HCT116 (cell line): ENCODE data around the gene ENPP5.

Experiments
- ATF3 ChIP-seq: IDR thresholded peaks from 2 replicates; pipeline ENCODE4 v1.6.1; 2012
- CTCF ChIP-seq, 3 experiments: fragments of 200-600 bp in 1 of 3; sonication (generic) in 1 of 3; IDR thresholded peaks in 2 of 3; conservative IDR thresholded peaks in 1 of 3; 2 replicates each; pipeline ENCODE4 v1.5.1; 2012 to 2017; ENCODE audit warnings: low read depth in 2 of 3, low read length in 2 of 3, antibody characterized with exemption in 1 of 3, borderline replicate concordance in 1 of 3, control low read depth in 1 of 3, mild to moderate bottlenecking in 1 of 3, mixed read lengths in 1 of 3, mixed run types in 1 of 3, moderate library complexity in 1 of 3; ENCODE audit not compliant: insufficient read depth in 1 of 3
- EZH2phosphoT487 ChIP-seq: fragments of 200-600 bp; IDR thresholded peaks from 2 replicates; pipeline ENCODE4 v1.6.1; 2018; ENCODE audit warnings: antibody characterized with exemption, borderline replicate concordance
- JUND ChIP-seq: IDR thresholded peaks from 2 replicates; pipeline ENCODE4 v1.6.1; 2012
- MAX ChIP-seq: IDR thresholded peaks from 2 replicates; pipeline ENCODE4 v1.6.1; 2012
- POLR2A ChIP-seq: IDR thresholded peaks from 2 replicates; pipeline ENCODE4 v1.7.0; 2011; ENCODE audit warnings: borderline replicate concordance; ENCODE audit not compliant: insufficient read depth, insufficient read length; ENCODE audit errors: extremely low read depth
- POLR2AphosphoS5 ChIP-seq: IDR thresholded peaks from 2 replicates; pipeline ENCODE4 v1.6.1; 2011; ENCODE audit warnings: mild to moderate bottlenecking, low read depth, low read length, moderate library complexity
- RAD21 ChIP-seq: IDR thresholded peaks from 2 replicates; pipeline ENCODE4 v1.6.1; 2012; ENCODE audit warnings: low read depth, mild to moderate bottlenecking
- SP1 ChIP-seq: IDR thresholded peaks from 2 replicates; pipeline ENCODE4 v1.6.1; 2012; ENCODE audit warnings: low read depth
- SRF ChIP-seq: IDR thresholded peaks from 2 replicates; pipeline ENCODE4 v1.6.1; 2012; ENCODE audit warnings: low read depth
- TCF7L2 ChIP-seq: IDR thresholded peaks from 2 replicates; pipeline ENCODE4 v1.7.0; 2011; ENCODE audit warnings: borderline replicate concordance, inconsistent platforms; ENCODE audit not compliant: insufficient read depth, insufficient read length; ENCODE audit errors: extremely low read depth
- YY1 ChIP-seq: IDR thresholded peaks from 2 replicates; pipeline ENCODE4 v1.6.1; 2011; ENCODE audit warnings: low read length, low read depth, moderate library complexity, mild to moderate bottlenecking; ENCODE audit not compliant: insufficient replicate concordance; ENCODE audit errors: extremely low read depth
- ZFX ChIP-seq: fragments of 450-650 bp; IDR thresholded peaks from 2 replicates; pipeline ENCODE4 v1.6.1; 2017

- TF ChIP-seq POLR2A (no peak), MAX (no peak), POLR2AphosphoS5 (no peak), TCF7L2 (no peak), CTCF (IDR thresholded peaks at IDR 0.05 in 2 of 3, conservative IDR thresholded peaks at IDR 0.05 in 1 of 3; ENCODE audit: borderline replicate concordance in 1 of 3, insufficient read depth in 1 of 3, low read depth in 2 of 3, low read length in 2 of 3) (no peak), SRF (no peak), EZH2phosphoT487 (no peak), RAD21 (no peak), SP1 (no peak), ZFX (no peak), ATF3 (no peak), YY1 (no peak), JUND (no peak)
These were observed 40.1 kb downstream of the ENPP5 start for GRCh38 chr6:46130666-46131065.
